ENCODE results near the gene ARHGAP22. TPM values are rescaled to one million over a fixed set of nuclear protein-coding genes. Genes with fewer than 3 reads are reported as not detected.

ARHGAP22 gene
- total RNA-seq, 3 donors from 2014 or later (not counting 1 experiment from before 2014, with no cell fraction given): 0.21 to 0.40 TPM; not detected in 1

DNA sequence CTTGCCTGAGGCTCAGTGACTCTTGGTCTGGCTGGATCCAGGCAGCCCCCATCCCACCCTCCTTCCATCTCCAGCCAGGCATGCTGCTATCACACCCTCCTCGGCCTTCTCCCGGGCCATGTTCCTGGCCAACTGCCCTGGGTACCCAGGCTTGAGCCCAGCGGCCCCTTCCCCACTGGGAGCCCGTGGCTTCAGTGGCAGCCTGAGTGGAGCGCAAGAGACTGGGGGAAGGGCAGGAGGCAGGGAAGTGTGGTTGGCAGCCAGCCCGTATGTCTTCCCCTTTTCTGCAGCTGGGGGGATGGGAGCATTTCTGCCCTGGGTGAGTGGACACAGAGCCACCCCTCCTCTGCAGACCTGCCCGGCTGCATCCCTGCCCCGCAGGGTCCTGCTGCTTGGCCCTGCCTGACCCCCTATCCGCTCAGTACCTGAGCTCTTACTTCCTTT, 148.5 kb downstream of the ARHGAP22 start:
- TF ChIP-seq, protein P1, sequence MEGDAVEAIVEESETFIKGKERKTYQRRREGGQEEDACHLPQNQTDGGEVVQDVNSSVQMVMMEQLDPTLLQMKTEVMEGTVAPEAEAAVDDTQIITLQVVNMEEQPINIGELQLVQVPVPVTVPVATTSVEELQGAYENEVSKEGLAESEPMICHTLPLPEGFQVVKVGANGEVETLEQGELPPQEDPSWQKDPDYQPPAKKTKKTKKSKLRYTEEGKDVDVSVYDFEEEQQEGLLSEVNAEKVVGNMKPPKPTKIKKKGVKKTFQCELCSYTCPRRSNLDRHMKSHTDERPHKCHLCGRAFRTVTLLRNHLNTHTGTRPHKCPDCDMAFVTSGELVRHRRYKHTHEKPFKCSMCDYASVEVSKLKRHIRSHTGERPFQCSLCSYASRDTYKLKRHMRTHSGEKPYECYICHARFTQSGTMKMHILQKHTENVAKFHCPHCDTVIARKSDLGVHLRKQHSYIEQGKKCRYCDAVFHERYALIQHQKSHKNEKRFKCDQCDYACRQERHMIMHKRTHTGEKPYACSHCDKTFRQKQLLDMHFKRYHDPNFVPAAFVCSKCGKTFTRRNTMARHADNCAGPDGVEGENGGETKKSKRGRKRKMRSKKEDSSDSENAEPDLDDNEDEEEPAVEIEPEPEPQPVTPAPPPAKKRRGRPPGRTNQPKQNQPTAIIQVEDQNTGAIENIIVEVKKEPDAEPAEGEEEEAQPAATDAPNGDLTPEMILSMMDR (IDR thresholded peaks at IDR 0.05): no peak
- WGBS (ENCODE audit: insufficient coverage): 6% methylated on average over 9 of the region's 9 CpGs
- Histone ChIP-seq H3K4me1 (ENCODE audit: control insufficient read depth, insufficient read depth, low read length) (peaks cover 5% of the 10 kb centered on the region), H3K9me3 (ENCODE audit: control insufficient read depth, insufficient read depth, low read length) (no peaks in the 10 kb centered on the region), H3K4me3 (ENCODE audit: low read length) (no peak overlapping the region), H3K27ac (ENCODE audit: low read length) (no peak overlapping the region), H3K27me3 (ENCODE audit: control insufficient read depth, insufficient read depth, low read length) (no peaks in the 10 kb centered on the region), H3K36me3 (ENCODE audit: control insufficient read depth, insufficient read depth, low read length) (no peaks in the 10 kb centered on the region)
- Mint-ChIP-seq H3K4me3 (no peak overlapping the region), H3K27me3 (ENCODE audit: low read depth in 2 of 2) (no peaks in the 10 kb centered on the region), H3K9me3 (no peaks in the 10 kb centered on the region), H3K27ac (no peak overlapping the region), H3K36me3 (no peaks in the 10 kb centered on the region), H3K4me1 (no peaks in the 10 kb centered on the region)
- DNase-seq: no peak
- intact Hi-C loops (cut with micrococcal nuclease): no loop called here
- ATAC-seq: peak in 2 of 3 donors; percentile 25 to 29

DNA sequence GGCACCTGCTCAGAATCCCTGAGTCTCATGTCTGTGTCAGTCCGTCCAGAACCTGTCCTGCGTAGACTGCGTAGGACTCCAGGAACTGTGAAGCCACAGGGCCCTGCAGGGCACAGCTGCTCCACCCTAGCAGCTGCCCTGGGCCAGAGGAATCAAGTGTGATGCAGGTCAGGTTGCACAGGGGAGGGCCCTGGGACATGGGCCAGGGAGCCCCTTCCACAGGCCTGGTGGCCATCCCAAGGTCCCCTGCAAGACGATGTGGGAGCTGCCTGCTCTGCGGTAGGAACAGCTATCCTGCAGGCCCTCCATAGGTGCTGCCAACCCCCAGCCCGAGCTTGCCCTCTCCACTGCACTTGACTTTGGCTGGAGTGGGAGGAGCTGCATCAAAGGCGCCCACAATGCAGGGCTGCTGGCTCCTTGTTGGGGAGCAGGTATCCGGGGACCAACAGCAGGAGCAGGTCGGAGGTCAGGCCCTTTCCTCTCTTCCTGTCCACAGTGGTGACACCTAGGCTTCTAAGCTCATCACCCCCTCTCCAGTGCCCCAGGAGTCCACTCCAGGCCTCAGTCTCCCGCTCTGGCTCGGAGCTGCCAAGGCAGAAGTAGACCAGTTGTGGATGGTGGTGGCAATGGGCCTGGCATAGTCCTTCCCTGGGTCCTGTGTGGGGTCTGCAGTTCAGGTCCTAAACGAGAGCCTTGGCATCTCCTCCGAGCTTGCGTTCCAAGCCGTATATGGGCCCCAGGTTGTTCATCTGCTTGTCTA, 149.3 kb downstream of the ARHGAP22 start:
- Histone ChIP-seq H3K9me3 (ENCODE audit: control insufficient read depth, insufficient read depth, low read length) (no peaks in the 10 kb centered on the region), H3K4me1 (ENCODE audit: control insufficient read depth, insufficient read depth, low read length) (peaks cover 5% of the 10 kb centered on the region), H3K36me3 (ENCODE audit: control insufficient read depth, insufficient read depth, low read length) (no peaks in the 10 kb centered on the region), H3K27ac (ENCODE audit: low read length) (no peak overlapping the region), H3K4me3 (ENCODE audit: low read length) (no peak overlapping the region), H3K27me3 (ENCODE audit: control insufficient read depth, insufficient read depth, low read length) (no peaks in the 10 kb centered on the region)
- intact Hi-C loops (cut with micrococcal nuclease): no loop called here
- no peaks in the 10 kb centered on the region for H3K9me3 Mint-ChIP-seq
- ATAC-seq (no peak), DNase-seq (peak in 1 of 2 donors; percentile 4)
- H3K27ac Mint-ChIP-seq: no peak overlapping the region
- no peaks in the 10 kb centered on the region for H3K4me1 Mint-ChIP-seq
- WGBS (ENCODE audit: insufficient coverage): 90% methylated on average over 15 of the region's 15 CpGs
- no peaks in the 10 kb centered on the region for H3K27me3 Mint-ChIP-seq (ENCODE audit: low read depth in 2 of 2)
- no peak overlapping the region for H3K4me3 Mint-ChIP-seq
- no peaks in the 10 kb centered on the region for H3K36me3 Mint-ChIP-seq
- TF ChIP-seq, protein P1 (IDR thresholded peaks at IDR 0.05): no peak

DNA sequence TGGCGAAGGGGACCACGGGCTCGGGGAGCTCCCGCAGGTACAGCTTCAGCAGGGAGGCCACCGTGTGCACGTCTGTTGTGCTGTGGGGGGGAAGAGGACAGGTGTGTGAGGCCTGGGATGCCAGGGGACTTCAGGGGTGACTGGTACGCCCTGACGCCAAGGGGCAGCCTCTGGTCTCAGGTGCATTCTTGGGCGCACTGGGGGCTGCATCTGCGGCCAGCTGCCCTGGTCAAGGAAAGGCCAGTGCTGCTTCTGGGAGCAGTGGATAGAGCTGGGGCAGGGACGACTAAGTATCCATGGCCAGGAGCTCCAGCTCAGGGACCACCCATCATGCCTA, 149.8 kb downstream of the ARHGAP22 start:
- ATAC-seq (no peak), DNase-seq (peak in 1 of 2 donors; percentile 9)
- no peak overlapping the region for H3K27ac Mint-ChIP-seq
- H3K4me3 Mint-ChIP-seq: no peak overlapping the region
- intact Hi-C loops (cut with micrococcal nuclease): no loop called here
- TF ChIP-seq, protein P1 (IDR thresholded peaks at IDR 0.05): no peak
- WGBS (ENCODE audit: insufficient coverage): 88% methylated on average over 11 of the region's 11 CpGs
- H3K4me1 Mint-ChIP-seq: no peaks in the 10 kb centered on the region
- Histone ChIP-seq H3K27me3 (ENCODE audit: control insufficient read depth, insufficient read depth, low read length) (no peaks in the 10 kb centered on the region), H3K4me1 (ENCODE audit: control insufficient read depth, insufficient read depth, low read length) (peaks cover 5% of the 10 kb centered on the region), H3K9me3 (ENCODE audit: control insufficient read depth, insufficient read depth, low read length) (no peaks in the 10 kb centered on the region), H3K36me3 (ENCODE audit: control insufficient read depth, insufficient read depth, low read length) (no peaks in the 10 kb centered on the region), H3K27ac (ENCODE audit: low read length) (no peak overlapping the region), H3K4me3 (ENCODE audit: low read length) (no peak overlapping the region)
- H3K36me3 Mint-ChIP-seq: no peaks in the 10 kb centered on the region
- H3K27me3 Mint-ChIP-seq (ENCODE audit: low read depth in 2 of 2): no peaks in the 10 kb centered on the region
- no peaks in the 10 kb centered on the region for H3K9me3 Mint-ChIP-seq
